UCSD-AML1 (cell line): Measurements from ENCODE around the gene DELE1.
"Not testable (repeated sequence)": the region's sequence is repeated elsewhere in the genome, so short reads cannot be mapped to it uniquely, and the experiment has no call there.

Experiments
- DNase-seq: peaks from one replicate; lab custom pipeline; 2025; ENCODE audit not compliant: unreplicated experiment; lab: John Stamatoyannopoulos, UW

The DELE1 gene

GRCh38 chr5:141920771-141921170 is 2.9 kb upstream of the DELE1 start:
- no peak for DNase-seq

GRCh38 chr5:141922827-141923447 is 734 bp upstream of the DELE1 start:
- not testable (repeated sequence) for DNase-seq

GRCh38 chr5:141926434-141926833 is 2.8 kb downstream of the DELE1 start:
- no peak for DNase-seq

- no peak for DNase-seq
Observed at GRCh38 chr5:141928051-141928450, 4.4 kb downstream of the DELE1 start.

- no peak for DNase-seq
Observed at GRCh38 chr5:141929398-141930058, 5.9 kb downstream of the DELE1 start.

GRCh38 chr5:141931694-141932093 is 8.0 kb downstream of the DELE1 start:
- DNase-seq: no peak

- DNase-seq: no peak
Observed at GRCh38 chr5:141933151-141933550, 9.5 kb downstream of the DELE1 start.

- no peak for DNase-seq
Observed at GRCh38 chr5:141934099-141934844, 10.6 kb downstream of the DELE1 start.

- no peak for DNase-seq
Observed at GRCh38 chr5:141935538-141935937, 11.9 kb downstream of the DELE1 start.

- peak; percentile 38 for DNase-seq
Observed at GRCh38 chr5:141940695-141941271, 17.1 kb downstream of the DELE1 start.

- DNase-seq: no peak
Observed at GRCh38 chr5:141941307-141941706, 17.6 kb downstream of the DELE1 start.

GRCh38 chr5:141941779-141942178 is 18.1 kb downstream of the DELE1 start:
- DNase-seq: no peak

GRCh38 chr5:141942185-141942857 is 18.6 kb downstream of the DELE1 start:
- no peak for DNase-seq

GRCh38 chr5:141944076-141944475 is 20.4 kb downstream of the DELE1 start:
- DNase-seq: no peak

GRCh38 chr5:141945511-141946051 is 21.9 kb downstream of the DELE1 start:
- no peak for DNase-seq

GRCh38 chr5:141947316-141947715 is 23.6 kb downstream of the DELE1 start:
- no peak for DNase-seq

GRCh38 chr5:141948812-141949211 is 25.1 kb downstream of the DELE1 start:
- no peak for DNase-seq

GRCh38 chr5:141949511-141949910 is 25.8 kb downstream of the DELE1 start:
- no peak for DNase-seq

- no peak for DNase-seq
Observed at GRCh38 chr5:141950207-141951005, 26.7 kb downstream of the DELE1 start.

- peak; percentile 46 for DNase-seq
Observed at GRCh38 chr5:141951332-141951781, 27.7 kb downstream of the DELE1 start.
